Measurements from ENCODE around the gene STX5. TPM values are rescaled to one million over a fixed set of nuclear protein-coding genes. Genes with fewer than 3 reads are reported as not detected.

STX5 gene
- total RNA-seq, 4 donors from 2014 or later, result 15.3 to 62.5 (median 30.2) TPM

DNA sequence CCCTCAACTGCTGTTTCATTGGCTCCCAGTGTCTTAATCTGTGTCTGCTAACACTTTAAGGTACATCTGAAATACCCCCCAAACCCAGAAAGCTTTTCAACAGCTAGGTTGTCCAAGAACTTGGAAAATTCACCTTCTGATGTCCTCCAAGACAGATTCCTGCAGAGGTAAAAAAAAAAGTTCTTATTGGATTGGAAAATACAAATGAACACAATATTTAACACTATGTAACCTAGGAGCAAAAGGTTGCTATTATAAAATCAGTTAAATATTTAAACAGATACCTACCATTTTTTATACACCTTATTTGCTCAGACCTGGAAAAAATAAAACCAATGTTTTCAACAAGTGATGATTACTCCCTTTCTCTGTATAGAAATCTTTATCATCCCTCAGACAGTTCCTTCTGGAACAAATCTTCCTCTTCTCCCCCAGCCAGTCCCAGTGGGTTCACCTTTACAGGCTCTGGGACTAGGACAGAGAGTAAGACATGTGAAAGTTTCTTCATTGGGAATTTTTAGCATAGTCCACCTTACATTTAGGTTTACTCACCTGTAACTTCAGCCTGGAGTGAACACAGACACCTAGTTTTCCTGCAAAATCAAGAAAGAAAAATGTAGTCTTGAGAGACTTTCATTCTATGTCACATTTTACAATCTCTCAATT, 20.8 kb upstream of the STX5 start:
- TF ChIP-seq EP300 (IDR thresholded peaks at IDR 0.05; ENCODE audit: low read depth) (no peak), POLR2AphosphoS5 (IDR thresholded peaks at IDR 0.05) (no peak), POLR2A (IDR thresholded peaks at IDR 0.05) (no peak)
- TF ChIP-seq, protein P1, sequence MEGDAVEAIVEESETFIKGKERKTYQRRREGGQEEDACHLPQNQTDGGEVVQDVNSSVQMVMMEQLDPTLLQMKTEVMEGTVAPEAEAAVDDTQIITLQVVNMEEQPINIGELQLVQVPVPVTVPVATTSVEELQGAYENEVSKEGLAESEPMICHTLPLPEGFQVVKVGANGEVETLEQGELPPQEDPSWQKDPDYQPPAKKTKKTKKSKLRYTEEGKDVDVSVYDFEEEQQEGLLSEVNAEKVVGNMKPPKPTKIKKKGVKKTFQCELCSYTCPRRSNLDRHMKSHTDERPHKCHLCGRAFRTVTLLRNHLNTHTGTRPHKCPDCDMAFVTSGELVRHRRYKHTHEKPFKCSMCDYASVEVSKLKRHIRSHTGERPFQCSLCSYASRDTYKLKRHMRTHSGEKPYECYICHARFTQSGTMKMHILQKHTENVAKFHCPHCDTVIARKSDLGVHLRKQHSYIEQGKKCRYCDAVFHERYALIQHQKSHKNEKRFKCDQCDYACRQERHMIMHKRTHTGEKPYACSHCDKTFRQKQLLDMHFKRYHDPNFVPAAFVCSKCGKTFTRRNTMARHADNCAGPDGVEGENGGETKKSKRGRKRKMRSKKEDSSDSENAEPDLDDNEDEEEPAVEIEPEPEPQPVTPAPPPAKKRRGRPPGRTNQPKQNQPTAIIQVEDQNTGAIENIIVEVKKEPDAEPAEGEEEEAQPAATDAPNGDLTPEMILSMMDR (IDR thresholded peaks at IDR 0.05), result no peak
- Histone ChIP-seq H3K9me3 (no peaks in the 10 kb centered on the region), H3K4me1 (peaks cover 11 to 39% (median 24%) of the 10 kb centered on the region in 4 donors), H3K4me3 (no peak overlapping the region), H3K36me3 (peaks cover 0 to 23% (median 10%) of the 10 kb centered on the region in 4 donors), H3K27me3 (no peaks in the 10 kb centered on the region), H3K27ac (no peak overlapping the region)
- in situ Hi-C loops (cut with MboI; ENCODE audit: low pct_ligation_motif_present in 1 of 4, low pct_unique_long_range_greater_than_20kb in 1 of 4, low sequenced_read_pairs in 3 of 4) (loop anchor here in 2 of 4 donors (25.0 kb wide), 2 partner anchors 265 to 465 kb away; partner anchors contain the start of gene TUT1 (in 1 of the 2)), intact Hi-C loops (cut with DNase I; ENCODE audit: low total_unique reads) (loop anchor here (1.0 kb wide), 1 partner anchor 25 kb away; no protein-coding TSS in a partner anchor)
- no peak for DNase-seq

DNA sequence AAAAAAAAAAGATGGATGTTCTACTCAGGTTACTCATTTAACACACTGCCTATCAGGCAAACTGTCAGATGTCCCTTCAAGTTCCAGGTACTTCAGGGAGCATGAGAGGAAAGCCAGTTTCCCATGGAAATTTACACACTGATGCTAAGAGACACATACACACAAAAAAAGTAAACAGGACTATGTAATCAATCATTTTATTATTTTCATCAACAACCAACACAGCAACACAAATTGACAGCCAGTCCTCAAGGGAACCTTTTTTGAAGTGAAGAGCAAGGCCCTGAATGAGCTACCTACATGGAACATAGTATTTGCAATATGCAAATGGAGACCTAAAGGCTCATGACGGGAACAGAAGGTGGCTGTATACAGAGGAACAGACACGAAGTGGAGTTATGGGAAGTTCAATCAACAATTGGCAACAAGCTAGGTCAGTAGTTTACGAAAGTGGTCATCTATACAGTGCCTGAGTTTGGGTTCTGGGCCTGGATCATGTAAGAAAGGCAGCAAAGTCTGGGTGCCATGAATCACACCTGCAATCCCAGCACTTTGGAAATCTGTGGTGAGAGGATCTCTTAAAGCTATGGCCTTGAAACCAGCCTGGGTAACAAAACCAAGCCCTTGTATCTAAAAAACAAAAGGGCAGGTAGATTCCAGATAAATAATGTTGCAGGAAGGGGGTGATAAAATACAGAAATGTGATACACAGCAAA, 20.1 kb upstream of the STX5 start:
- Histone ChIP-seq H3K27me3 (no peaks in the 10 kb centered on the region), H3K27ac (no peak overlapping the region), H3K4me1 (peaks cover 11 to 32% (median 24%) of the 10 kb centered on the region in 4 donors), H3K4me3 (no peak overlapping the region), H3K36me3 (peaks cover 0 to 23% (median 10%) of the 10 kb centered on the region in 4 donors), H3K9me3 (no peaks in the 10 kb centered on the region)
- intact Hi-C loops (cut with DNase I; ENCODE audit: low total_unique reads), result no loop called here
- 26 to 37% methylated on average over 3 of the region's 3 CpGs for WGBS, 2 donors (ENCODE audit: low coverage in 1 of 2)
- DNase-seq, result no peak
- TF ChIP-seq, protein P1 (IDR thresholded peaks at IDR 0.05), result no peak
- TF ChIP-seq POLR2AphosphoS5 (IDR thresholded peaks at IDR 0.05), result peak in 1 of 3 donors; percentile 1
- in situ Hi-C loops (cut with MboI; ENCODE audit: low pct_ligation_motif_present in 1 of 4, low pct_unique_long_range_greater_than_20kb in 1 of 4, low sequenced_read_pairs in 3 of 4), result loop anchor here in 2 of 4 donors (25.0 kb wide), 2 partner anchors 265 to 465 kb away; partner anchors contain the start of gene TUT1 (in 1 of the 2)

DNA sequence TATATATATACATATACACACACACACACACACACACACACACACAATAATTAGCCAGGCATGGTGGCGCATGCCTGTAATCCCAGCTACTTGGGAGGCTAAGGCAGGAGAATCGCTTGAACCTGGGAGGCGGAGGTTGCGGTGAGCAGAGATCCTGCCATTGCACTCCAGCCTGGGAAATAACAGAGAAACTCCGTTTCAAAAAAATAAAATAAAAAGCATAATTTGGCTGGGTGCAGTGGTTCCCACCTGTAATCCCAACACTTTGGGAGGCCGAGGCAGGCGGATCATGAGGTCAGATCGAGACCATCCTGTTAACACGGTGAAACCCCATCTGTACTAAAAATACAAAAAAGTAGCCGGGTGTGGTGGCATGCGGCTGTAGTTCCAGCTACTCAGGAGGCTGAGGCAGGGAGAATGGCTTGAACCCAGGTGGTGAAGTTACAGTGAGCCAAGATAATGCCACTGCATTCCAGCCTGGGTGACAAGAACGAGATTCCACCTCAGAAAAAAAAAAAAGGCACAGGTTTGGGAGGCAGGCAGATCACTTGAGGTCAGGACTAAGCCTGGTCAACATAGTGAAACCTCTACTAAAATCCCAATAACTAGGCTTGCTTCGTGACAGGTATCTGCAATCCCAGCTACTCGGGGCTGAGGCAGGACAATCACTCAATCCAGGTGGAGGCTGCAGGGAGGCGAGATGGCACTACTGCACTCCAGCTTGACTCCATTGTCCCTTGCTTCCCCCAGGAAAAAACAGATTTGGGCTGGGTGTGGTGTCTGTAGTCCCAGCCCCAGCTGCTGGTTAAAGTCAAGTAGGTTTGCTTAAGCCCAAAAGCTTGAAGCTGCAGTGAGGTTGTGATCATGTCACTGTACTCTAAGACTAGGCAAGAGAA, 19.3 kb upstream of the STX5 start:
- intact Hi-C loops (cut with DNase I; ENCODE audit: low total_unique reads), result no loop called here
- Histone ChIP-seq H3K9me3 (no peaks in the 10 kb centered on the region), H3K27me3 (no peaks in the 10 kb centered on the region), H3K27ac (no peak overlapping the region), H3K4me1 (peaks cover 11 to 24% (median 21%) of the 10 kb centered on the region in 4 donors), H3K4me3 (no peak overlapping the region), H3K36me3 (peaks cover 0 to 23% (median 10%) of the 10 kb centered on the region in 4 donors)
- no peak for DNase-seq
- WGBS, 2 donors (ENCODE audit: low coverage in 1 of 2), result 40 to 68% methylated on average over 7 to 15 of the region's 15 CpGs
- in situ Hi-C loops (cut with MboI; ENCODE audit: low pct_ligation_motif_present in 1 of 4, low pct_unique_long_range_greater_than_20kb in 1 of 4, low sequenced_read_pairs in 3 of 4), result loop anchor here in 2 of 4 donors (25.0 kb wide), 2 partner anchors 264 to 464 kb away; partner anchors contain the start of gene TUT1 (in 1 of the 2)
- TF ChIP-seq, protein P1 (IDR thresholded peaks at IDR 0.05), result no peak
- TF ChIP-seq POLR2AphosphoS5 (IDR thresholded peaks at IDR 0.05), result peak in 1 of 3 donors; percentile 19
- no peak for TF ChIP-seq EP300 (IDR thresholded peaks at IDR 0.05; ENCODE audit: low read depth)

Measured in transverse colon (tissue), 4 donors.